ENCODE measurements around the gene TUBA4A. TPM values are rescaled to one million over a fixed set of nuclear protein-coding genes. Genes with fewer than 3 reads are reported as not detected.

The TUBA4A gene
- total and polyA plus RNA-seq, 10 of the 15 experiments (the other 5 are each of a cell fraction or from before 2014, with no cell fraction given): 58.2 to 325 (median 134) TPM

DNA sequence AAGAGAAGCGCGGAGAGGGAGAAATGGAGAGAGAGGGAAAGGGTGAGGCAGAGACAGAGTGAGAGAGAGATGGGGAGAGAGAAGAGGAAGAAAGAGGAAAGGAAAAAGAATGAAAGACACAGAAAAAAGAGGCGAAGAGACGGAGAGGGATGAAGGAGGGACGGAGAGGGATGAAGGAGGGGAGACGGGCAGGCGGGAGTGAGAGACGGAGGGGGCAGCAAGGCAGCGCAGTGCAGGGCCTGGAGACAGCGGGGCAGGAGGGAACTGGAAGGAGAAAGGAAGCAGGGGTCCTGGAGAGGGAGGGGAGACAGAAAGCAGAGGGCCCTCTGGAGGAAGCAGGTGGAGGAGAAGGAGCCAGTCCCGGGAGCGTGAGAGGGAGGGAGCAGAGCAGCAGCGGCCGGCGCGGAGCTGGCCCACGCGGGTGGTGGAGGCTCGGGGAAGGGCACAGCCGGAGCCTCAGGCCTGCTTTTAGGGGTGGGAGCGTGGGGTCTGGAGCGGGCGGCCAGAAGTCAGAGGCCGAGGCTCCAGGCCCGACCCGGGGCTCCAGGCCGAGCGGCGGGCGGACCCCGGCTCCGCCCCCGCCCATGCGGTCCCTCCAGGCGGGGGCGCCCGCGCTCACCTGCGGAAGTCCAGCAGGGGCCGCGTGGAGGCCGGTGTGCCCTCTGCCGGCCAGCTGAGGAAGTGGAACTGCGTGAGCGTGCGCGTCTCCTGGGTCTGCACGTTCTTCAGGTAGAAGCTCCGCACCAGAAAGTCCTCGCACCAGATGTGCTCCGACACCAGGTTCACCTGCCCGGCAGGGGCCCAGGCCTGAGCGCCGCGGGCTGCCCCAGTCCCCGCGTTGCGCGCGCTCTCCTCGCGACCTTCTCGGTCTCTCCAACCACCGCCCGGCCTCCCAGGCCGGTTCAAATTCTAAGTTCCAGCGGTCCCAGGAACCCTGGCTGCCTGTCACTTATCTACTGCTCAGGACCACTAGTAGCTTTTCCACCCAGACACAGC lies 40.9 kb upstream of the TUBA4A start (continued):
- peak; percentile 53 for TF ChIP-seq TCF12 (IDR thresholded peaks at IDR 0.05; ENCODE audit: low read depth, low read length)
- TF ChIP-seq, protein P1, sequence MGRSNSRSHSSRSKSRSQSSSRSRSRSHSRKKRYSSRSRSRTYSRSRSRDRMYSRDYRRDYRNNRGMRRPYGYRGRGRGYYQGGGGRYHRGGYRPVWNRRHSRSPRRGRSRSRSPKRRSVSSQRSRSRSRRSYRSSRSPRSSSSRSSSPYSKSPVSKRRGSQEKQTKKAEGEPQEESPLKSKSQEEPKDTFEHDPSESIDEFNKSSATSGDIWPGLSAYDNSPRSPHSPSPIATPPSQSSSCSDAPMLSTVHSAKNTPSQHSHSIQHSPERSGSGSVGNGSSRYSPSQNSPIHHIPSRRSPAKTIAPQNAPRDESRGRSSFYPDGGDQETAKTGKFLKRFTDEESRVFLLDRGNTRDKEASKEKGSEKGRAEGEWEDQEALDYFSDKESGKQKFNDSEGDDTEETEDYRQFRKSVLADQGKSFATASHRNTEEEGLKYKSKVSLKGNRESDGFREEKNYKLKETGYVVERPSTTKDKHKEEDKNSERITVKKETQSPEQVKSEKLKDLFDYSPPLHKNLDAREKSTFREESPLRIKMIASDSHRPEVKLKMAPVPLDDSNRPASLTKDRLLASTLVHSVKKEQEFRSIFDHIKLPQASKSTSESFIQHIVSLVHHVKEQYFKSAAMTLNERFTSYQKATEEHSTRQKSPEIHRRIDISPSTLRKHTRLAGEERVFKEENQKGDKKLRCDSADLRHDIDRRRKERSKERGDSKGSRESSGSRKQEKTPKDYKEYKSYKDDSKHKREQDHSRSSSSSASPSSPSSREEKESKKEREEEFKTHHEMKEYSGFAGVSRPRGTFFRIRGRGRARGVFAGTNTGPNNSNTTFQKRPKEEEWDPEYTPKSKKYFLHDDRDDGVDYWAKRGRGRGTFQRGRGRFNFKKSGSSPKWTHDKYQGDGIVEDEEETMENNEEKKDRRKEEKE (IDR thresholded peaks at IDR 0.05): 0 out of 2 replicates have a peak, but pooled peaks have one; percentile 61
- TF ChIP-seq BCL3 (IDR thresholded peaks at IDR 0.05; ENCODE audit: borderline replicate concordance, insufficient read depth, low read depth, low read length, poor library complexity, severe bottlenecking): no peak
- peak; percentile 76 for TF ChIP-seq NR2F1 (conservative IDR thresholded peaks at IDR 0.05)
- peak; percentile 95 for TF ChIP-seq SMC3 (IDR thresholded peaks at IDR 0.05; ENCODE audit: borderline replicate concordance, low read length)
- TF ChIP-seq ETV6 (conservative IDR thresholded peaks at IDR 0.05 in 1 of 2, IDR thresholded peaks at IDR 0.05 in 1 of 2; ENCODE audit: borderline replicate concordance in 1 of 2, low read depth in 1 of 2): no peak
- TF ChIP-seq BACH1 (IDR thresholded peaks at IDR 0.05; ENCODE audit: borderline replicate concordance): peak; percentile 91
- TF ChIP-seq STAT3 (IDR thresholded peaks at IDR 0.05; ENCODE audit: low read depth, low read length): no peak
- TF ChIP-seq TAF1 (IDR thresholded peaks at IDR 0.05; ENCODE audit: borderline replicate concordance, low read depth, low read length): no peak; the same call in 1 of the 2 replicates
- TF ChIP-seq TCF3 (IDR thresholded peaks at IDR 0.05; ENCODE audit: borderline replicate concordance, insufficient read depth, low read depth, low read length): peak; percentile 69; the same call in 1 of the 2 replicates
- TF ChIP-seq RAD21 (IDR thresholded peaks at IDR 0.05; ENCODE audit: insufficient read depth, low read depth, low read length): peak; percentile 77
- TF ChIP-seq, protein P2, sequence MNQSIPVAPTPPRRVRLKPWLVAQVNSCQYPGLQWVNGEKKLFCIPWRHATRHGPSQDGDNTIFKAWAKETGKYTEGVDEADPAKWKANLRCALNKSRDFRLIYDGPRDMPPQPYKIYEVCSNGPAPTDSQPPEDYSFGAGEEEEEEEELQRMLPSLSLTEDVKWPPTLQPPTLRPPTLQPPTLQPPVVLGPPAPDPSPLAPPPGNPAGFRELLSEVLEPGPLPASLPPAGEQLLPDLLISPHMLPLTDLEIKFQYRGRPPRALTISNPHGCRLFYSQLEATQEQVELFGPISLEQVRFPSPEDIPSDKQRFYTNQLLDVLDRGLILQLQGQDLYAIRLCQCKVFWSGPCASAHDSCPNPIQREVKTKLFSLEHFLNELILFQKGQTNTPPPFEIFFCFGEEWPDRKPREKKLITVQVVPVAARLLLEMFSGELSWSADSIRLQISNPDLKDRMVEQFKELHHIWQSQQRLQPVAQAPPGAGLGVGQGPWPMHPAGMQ (IDR thresholded peaks at IDR 0.05; ENCODE audit: borderline replicate concordance): no peak
- TF ChIP-seq ZNF24 (IDR thresholded peaks at IDR 0.05): peak; percentile 83
- TF ChIP-seq FOXK2 (IDR thresholded peaks at IDR 0.05): no peak
- TF ChIP-seq NFYA (IDR thresholded peaks at IDR 0.05; ENCODE audit: borderline replicate concordance, low read depth, low read length): no peak
- peak; percentile 68 for TF ChIP-seq CREM (IDR thresholded peaks at IDR 0.05; ENCODE audit: low read depth)
- no peak for TF ChIP-seq NR2C2 (IDR thresholded peaks at IDR 0.05; ENCODE audit: borderline replicate concordance, control insufficient read depth, insufficient read length, low read depth)
- TF ChIP-seq IKZF1 (conservative IDR thresholded peaks at IDR 0.05): peak; percentile 84
- TF ChIP-seq NR2C1 (IDR thresholded peaks at IDR 0.05): no peak
- TF ChIP-seq CREB1 (IDR thresholded peaks at IDR 0.05; ENCODE audit: low read depth): peak; percentile 63; the same call in 1 of the 2 replicates
- TF ChIP-seq WRNIP1 (IDR thresholded peaks at IDR 0.05; ENCODE audit: borderline replicate concordance, low read depth, low read length): no peak
- no peak for TF ChIP-seq NFXL1 (IDR thresholded peaks at IDR 0.05; ENCODE audit: borderline replicate concordance)
- TF ChIP-seq HDAC2 (IDR thresholded peaks at IDR 0.05): no peak
- TF ChIP-seq BCL11A (IDR thresholded peaks at IDR 0.05; ENCODE audit: low read depth, low read length): no peak
- TF ChIP-seq SREBF1 (IDR thresholded peaks at IDR 0.05; ENCODE audit: low read length): no peak

All from GM12878 (cell line).